Lower lobe of right lung (tissue), 2 donors: ENCODE results near the gene RAB31. TPM values are rescaled to one million over a fixed set of nuclear protein-coding genes. Genes with fewer than 3 reads are reported as not detected.

Source experiments
- ATAC-seq, 2 donors: fragments of 200-7000 bp; cut with Tn5 transposase; one replicate each; pipeline ENCODE4 v1.9.1; 2020 to 2022; ENCODE audit warnings: mild to moderate bottlenecking in 2 of 2, moderate library complexity in 2 of 2
- DNase-seq: peaks from one replicate; pipeline ENCODE4 v3.0.0-alpha.2; 2020
- H3K27ac ChIP-seq: fragments of 200-600 bp; one replicate; pipeline ENCODE4 v1.8.0; 2022
- H3K27me3 ChIP-seq: fragments of 200-600 bp; one replicate; pipeline ENCODE4 v1.8.0; 2022; ENCODE audit warnings: low read depth
- H3K36me3 ChIP-seq: fragments of 200-600 bp; one replicate; pipeline ENCODE4 v1.8.0; 2022; ENCODE audit warnings: mild to moderate bottlenecking
- H3K4me1 ChIP-seq: fragments of 200-600 bp; one replicate; pipeline ENCODE4 v1.8.0; 2022
- H3K4me3 ChIP-seq: fragments of 200-600 bp; one replicate; pipeline ENCODE4 v1.8.0; 2022; ENCODE audit warnings: mild to moderate bottlenecking
- H3K9me3 ChIP-seq: fragments of 200-600 bp; one replicate; pipeline ENCODE4 v1.8.0; 2022
- intact Hi-C: fragments of 100-400 bp; cut with DNase I; formaldehyde crosslinking; loops from one replicate; pipeline ENCODE4 v1.11.0; 2022
- total RNA-seq: library from RNA; stranded (reverse); fragmentation: NEBNext Ultra II Directional; extraction: Animal tissue kit (Norgen Biotek cat#: 25700); gene quantifications from one replicate; pipeline ENCODE4 v1.2.1, GENCODE V29; 2021
- TF ChIP-seq, protein P1 (sequence below): fragments of 200-600 bp; IDR thresholded peaks from one replicate; pipeline ENCODE4 v1.8.0; 2022; ENCODE audit warnings: antibody characterized with exemption, mild to moderate bottlenecking
- donor health status: DM: no; HTN: yes; CAD: no; lungs with severe emphysema.

RAB31 gene
- total RNA-seq, 1 donor from 2014 or later = 110 TPM

DNA sequence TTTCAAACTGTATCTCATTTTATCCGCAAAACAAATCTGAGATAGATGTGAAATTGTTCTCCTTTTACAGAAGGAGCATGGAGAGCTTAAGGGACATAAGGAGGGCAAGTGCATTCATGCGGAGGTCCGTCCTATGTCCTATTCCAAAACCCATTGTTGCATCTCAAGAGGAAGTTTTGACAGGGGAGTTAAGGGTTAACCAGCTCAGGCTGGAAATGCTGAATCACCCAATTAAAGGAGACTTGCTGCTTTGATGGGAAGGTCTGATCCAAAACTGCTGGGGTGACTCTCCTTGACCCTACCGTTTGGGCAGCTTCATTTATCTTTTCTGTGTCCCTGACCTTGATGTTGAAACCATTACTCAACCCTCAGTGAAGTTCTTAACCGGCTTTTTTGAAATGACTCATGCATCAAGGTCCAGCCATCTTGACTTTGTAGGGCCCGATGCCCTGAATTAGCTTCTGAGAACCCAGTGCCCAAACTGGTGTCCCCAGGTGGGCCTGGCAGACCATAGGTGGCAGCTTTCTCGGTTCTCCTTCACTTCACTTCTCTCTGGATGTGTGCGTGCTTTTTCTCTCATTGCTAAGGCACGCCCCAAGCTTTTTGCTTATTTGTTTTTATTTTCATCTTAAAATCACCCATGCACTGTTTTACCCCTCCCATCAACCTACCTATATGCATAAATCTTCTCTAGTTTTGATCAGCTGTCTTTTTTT lies 161.8 kb downstream of the RAB31 start:
- TF ChIP-seq, protein P1, sequence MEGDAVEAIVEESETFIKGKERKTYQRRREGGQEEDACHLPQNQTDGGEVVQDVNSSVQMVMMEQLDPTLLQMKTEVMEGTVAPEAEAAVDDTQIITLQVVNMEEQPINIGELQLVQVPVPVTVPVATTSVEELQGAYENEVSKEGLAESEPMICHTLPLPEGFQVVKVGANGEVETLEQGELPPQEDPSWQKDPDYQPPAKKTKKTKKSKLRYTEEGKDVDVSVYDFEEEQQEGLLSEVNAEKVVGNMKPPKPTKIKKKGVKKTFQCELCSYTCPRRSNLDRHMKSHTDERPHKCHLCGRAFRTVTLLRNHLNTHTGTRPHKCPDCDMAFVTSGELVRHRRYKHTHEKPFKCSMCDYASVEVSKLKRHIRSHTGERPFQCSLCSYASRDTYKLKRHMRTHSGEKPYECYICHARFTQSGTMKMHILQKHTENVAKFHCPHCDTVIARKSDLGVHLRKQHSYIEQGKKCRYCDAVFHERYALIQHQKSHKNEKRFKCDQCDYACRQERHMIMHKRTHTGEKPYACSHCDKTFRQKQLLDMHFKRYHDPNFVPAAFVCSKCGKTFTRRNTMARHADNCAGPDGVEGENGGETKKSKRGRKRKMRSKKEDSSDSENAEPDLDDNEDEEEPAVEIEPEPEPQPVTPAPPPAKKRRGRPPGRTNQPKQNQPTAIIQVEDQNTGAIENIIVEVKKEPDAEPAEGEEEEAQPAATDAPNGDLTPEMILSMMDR = no peak
- Histone ChIP-seq H3K4me3 (no peak overlapping the region), H3K27ac (no peak overlapping the region), H3K4me1 (peaks cover 20% of the 10 kb centered on the region), H3K9me3 (peaks cover 9% of the 10 kb centered on the region), H3K27me3 (no peaks in the 10 kb centered on the region), H3K36me3 (no peaks in the 10 kb centered on the region)
- intact Hi-C loops = no loop called here
- DNase-seq (no peak), ATAC-seq (peak; percentile 33 to 52)

DNA sequence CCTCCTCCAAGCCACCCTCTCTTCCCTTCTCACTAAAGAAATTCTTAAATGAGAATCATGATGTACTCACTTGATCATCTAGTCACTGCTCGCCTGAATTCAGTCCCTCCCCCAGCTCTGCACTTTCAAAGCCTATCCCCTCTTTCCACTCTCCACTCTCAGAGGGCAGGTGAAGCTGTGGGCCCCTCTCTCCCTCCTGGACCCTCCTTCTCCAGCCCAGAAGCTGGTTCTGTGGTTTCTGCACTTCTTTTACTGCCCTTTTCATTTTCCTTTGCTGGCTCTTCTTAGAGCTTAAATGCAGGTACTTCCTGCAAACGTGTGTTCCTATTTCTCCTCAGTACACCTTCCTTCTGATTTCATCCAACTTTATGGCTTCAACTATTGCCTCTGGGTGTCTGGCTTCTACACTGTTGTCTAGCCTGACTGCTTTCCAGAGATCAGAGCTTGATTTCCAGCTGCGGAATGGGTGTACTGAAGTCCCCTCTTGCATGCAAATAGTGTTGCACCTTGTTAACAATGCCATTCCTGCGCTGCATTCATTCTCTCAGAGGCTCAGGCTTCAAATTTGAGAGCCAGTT lies 162.4 kb downstream of the RAB31 start:
- Histone ChIP-seq H3K4me1 (peaks cover 20% of the 10 kb centered on the region), H3K27me3 (no peaks in the 10 kb centered on the region), H3K27ac (no peak overlapping the region), H3K4me3 (no peak overlapping the region), H3K9me3 (peaks cover 6% of the 10 kb centered on the region), H3K36me3 (no peaks in the 10 kb centered on the region)
- TF ChIP-seq, protein P1 = no peak
- intact Hi-C loops = no loop called here
- ATAC-seq = no peak
- no peak for DNase-seq

DNA sequence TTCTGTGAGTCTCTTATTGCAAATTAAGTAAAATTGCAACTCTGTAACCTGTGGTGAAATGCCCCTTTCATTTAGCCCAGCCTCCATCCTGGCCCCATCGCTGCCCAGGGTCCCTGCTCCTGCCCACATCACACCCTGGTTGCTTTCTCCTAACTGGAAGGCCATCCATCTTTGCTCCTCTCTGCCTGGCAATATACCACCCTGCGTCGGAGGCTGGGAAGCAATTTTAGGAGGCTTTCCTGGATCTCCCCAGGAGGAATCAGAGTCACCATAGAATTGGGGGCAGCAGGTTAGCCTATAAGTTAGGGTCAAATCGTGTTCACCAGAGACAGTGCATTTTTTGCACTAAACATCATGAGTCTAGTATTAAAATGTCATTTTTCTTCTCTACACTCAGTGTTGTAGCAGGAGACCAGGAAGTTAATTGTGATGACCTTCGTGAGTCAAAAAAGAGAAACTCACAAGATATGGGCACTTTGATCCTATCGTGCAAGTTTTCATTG lies 163.2 kb downstream of the RAB31 start:
- H3K36me3 ChIP-seq = no peaks in the 10 kb centered on the region
- H3K9me3 ChIP-seq = no peaks in the 10 kb centered on the region
- peaks cover 24% of the 10 kb centered on the region for H3K4me1 ChIP-seq
- DNase-seq (no peak), ATAC-seq (no peak)
- no peak overlapping the region for H3K27ac ChIP-seq
- no peaks in the 10 kb centered on the region for H3K27me3 ChIP-seq
- H3K4me3 ChIP-seq = no peak overlapping the region
- intact Hi-C loops = no loop called here
- TF ChIP-seq, protein P1 = no peak

DNA sequence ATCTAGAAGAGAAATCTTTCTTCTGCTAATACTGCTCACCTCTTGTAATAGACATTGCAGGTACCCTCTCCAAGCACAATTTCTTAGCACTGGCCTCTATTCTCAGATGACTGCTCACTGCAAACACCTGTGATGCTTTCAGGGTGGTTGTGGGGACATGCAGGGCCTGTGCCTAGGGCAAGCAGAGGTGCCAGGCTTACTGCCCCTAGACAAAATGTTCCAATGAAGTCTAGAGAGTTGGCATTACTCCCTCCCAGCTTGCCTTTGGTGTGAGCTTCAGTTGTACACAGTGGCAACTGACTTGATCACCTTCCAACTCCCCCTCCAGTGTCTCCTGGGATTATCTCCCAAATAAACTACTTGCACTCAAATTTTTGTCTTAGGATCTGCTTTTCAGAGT lies 164.7 kb downstream of the RAB31 start:
- ATAC-seq (no peak), DNase-seq (no peak)
- H3K4me3 ChIP-seq = no peak overlapping the region
- no peaks in the 10 kb centered on the region for H3K36me3 ChIP-seq
- TF ChIP-seq, protein P1 = no peak
- intact Hi-C loops = no loop called here
- no peaks in the 10 kb centered on the region for H3K9me3 ChIP-seq
- H3K27ac ChIP-seq = no peak overlapping the region
- peaks cover 29% of the 10 kb centered on the region for H3K4me1 ChIP-seq
- H3K27me3 ChIP-seq = no peaks in the 10 kb centered on the region

DNA sequence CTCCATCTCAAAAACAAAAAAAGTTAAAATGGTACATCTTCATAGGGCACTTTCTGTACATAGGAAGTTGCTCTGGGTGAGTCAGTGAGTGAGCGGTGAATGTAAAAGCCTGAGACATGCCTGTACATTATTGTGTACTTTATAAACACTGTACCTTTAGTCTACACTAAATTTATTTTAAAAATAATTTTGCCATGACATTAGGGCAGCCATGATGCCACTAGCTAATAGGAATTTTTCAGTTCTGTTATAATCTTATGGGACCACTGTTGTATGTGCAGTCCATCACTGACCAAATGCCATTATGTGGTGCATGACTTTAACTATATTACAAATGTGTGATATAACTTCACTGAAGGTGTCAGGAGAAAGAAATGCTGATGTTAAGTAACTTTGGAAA lies 166.6 kb downstream of the RAB31 start:
- no peak overlapping the region for H3K27ac ChIP-seq
- intact Hi-C loops = no loop called here
- H3K4me3 ChIP-seq = no peak overlapping the region
- H3K36me3 ChIP-seq = no peaks in the 10 kb centered on the region
- TF ChIP-seq, protein P1 = no peak
- no peaks in the 10 kb centered on the region for H3K27me3 ChIP-seq
- no peaks in the 10 kb centered on the region for H3K9me3 ChIP-seq
- DNase-seq (no peak), ATAC-seq (no peak)
- H3K4me1 ChIP-seq = peaks cover 23% of the 10 kb centered on the region
